GM18498 (cell line): ENCODE results near the gene MAP3K2.
"Not testable (repeated sequence)": the region's sequence is repeated elsewhere in the genome, so short reads cannot be mapped to it uniquely, and the experiment has no call there.

Source experiments
- ATAC-seq: cut with Tn5 transposase; IDR thresholded peaks from one replicate; pipeline ENCODE4 v1.9.1; 2021; ENCODE audit warnings: mild to moderate bottlenecking, moderate library complexity; ENCODE audit not compliant: unreplicated experiment

Gene MAP3K2

DNA sequence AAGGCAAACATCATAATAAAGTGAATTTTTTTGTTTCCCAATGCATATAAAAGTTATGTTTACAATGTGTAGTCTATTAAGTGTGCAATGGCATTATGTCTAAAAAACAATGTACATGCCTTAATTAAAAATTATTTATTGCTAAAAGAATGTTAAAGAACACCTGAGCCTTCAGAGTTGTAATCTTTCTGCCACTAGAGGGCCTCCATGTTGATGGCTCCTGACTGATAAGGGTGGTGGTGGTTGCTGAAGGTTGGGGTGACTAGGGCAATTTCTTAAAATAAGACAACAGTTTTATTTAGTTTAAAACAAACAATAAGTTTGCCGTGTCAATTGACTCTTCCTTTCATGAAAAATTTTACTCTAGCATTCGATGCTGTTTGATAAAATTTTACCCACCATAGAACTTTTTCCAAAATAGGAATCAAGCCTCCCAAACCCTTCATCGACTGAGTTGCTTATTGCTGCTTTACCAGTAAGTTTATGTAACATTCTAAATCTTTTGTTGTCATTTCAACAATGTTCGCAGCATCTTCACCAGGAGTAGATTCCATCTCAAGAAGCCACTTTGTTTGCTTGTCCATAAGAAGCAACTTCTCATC, 32.3 kb downstream of the MAP3K2 start:
- ATAC-seq = no peak

DNA sequence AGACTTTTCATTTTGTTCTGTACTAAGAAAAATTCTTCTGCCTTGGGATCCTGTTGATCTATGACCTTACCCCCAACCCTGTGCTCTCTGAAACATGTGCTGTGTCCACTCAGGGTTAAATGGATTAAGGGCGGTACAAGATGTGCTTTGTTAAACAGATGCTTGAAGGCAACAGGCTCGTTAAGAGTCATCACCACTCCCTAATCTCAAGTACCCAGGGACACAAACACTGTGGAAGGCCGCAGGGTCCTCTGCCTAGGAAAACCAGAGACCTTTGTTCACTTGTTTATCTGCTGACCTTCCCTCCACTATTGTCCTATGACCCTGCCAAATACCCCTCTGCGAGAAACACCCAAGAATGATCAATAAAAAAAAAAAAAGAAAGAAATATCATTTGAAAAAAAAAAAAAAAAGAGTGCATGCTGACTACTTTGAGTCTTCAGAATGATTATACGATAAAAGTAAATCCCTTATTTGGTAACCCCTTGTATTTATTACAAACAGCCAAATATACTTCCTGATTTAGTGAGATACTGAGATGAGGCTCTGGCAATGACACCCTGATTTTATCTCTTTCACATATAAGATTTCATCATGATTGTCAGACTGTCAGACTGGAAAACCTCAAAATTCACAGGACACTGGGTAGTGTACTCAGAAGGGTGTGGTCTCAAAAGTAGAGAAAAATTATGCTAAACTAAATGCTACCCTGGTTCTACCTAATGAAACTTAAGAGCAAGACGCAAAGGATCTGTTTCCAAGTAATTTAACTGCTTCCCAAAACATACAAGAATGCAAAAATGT, 33.7 kb downstream of the MAP3K2 start:
- ATAC-seq = not testable (repeated sequence)

DNA sequence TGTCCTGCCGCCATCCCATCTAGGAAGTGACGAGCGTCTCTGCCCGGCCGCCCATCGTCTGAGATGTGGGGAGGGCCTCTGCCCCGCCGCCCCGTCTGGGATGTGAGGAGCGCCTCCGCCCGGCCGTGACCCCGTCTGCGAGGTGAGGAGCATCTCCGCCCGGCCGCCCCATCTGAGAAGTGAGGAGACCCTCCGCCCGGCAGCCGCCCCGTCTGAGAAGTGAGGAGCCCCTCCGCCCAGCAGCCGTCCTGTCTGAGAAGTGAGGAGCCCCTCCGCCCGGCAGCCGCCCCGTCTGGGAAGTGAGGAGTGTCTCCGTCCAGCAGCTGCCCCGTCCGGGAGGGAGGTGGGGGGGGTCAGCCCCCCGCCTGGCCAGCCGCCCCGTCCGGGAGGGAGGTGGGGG, 34.6 kb downstream of the MAP3K2 start:
- ATAC-seq = not testable (repeated sequence)

DNA sequence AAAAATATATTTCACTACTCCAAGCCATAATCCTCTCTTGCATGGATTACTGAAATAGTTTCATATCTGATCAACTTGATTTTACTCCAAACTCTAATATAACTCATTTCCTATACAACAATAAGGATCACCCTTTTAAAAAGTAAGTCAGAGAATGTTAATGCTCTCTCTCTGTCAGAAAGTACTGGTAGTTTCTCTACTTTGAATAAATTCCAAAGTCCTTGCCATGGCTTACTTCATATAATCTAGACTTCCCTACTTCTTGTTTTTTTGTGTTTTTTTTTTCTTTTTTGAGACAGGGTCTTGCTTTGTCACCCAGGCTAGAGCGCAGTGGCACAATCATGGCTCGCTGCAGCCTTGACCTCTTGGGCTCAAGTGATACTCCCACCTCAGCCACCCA, 36.2 kb downstream of the MAP3K2 start:
- no peak for ATAC-seq

DNA sequence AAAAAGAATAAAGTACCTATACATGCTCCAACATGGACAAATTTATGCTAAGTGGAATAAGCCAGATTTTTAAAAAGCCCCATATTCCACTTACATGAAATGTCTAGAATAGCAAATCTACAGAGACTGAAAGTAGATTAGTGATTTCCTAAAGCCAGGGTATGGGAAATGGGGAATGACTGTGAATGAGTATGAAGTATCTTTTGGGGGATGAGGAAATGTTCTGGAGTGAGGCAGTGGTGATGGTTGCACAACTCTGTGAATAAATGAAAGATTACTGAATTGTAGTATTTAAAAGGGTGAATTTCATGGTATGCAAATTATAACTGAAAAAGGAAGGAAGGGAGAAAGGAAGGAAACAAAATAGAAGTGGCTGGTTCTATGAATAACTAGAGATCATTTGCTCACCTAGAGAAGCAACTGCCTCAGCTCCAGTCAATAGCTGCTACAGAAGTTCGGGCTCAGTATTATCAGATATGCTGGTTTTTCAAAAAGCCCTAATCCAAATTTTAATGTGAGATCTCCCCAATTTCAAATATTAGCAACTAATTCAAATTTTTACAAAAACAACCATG, 39.3 kb downstream of the MAP3K2 start:
- no peak for ATAC-seq

DNA sequence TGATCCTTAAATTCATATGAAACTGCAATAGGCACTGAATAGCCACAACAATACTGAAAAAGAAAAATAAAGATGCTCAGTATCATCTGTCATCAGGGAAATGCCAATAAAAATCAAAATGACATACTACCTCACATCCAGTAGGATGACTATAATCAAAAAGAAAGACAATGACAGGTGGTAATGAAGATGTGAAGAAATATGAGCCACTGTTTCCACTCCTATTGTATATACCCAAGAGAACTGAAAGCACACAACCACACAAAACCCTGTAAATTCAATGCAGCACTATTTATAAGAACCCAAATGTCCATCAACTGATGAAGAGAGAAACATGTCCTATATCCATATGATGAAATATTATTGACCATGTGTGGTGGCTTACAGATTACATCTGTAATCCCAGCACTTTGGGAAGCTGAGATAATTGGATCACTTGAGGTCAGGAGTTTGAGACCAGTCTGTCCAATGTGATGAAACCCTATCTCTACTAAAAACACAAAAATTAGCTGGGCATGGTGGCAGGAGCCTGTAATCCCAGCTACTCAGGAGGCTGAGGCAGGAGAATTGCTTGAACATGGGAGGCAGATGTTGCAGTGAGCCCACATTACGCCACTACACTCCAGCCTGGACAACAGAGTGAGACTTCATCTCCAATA, 39.9 kb downstream of the MAP3K2 start:
- no peak for ATAC-seq

DNA sequence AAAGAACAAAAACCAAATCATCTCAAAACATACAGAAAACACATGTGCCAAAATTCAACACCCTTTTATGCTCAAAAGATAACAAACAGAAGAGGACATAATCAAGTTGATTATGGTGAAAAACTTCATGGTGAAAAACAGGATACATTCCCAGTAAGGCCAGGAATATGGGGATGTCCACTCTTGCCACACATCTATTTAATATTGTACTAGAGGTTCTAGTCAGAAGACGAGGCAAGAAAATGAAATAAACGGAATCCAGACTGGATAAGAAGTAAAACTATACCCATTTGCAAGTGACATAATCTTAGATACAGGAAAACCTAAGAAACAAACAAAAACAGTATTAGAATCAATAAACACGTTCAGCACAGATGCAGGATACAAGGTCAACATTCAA, 40.8 kb downstream of the MAP3K2 start:
- no peak for ATAC-seq

DNA sequence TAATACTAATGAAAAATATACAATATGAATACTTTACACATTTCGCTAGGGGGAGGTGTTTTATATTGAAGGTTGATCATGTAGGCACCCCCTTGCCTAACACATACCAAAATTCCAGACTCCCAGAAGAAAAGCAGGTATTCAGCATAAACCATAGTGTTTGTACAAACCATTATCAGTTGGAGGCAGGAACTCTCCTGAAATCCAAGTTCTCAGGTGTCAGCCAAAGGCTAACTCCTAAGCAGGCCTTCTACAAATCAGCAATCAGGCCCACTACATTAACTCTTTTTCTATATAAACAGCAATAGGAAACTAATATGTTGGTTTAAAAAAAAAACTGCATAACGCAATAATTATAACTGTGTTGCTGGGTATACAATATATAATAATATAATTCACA, 44.5 kb downstream of the MAP3K2 start:
- ATAC-seq = no peak

DNA sequence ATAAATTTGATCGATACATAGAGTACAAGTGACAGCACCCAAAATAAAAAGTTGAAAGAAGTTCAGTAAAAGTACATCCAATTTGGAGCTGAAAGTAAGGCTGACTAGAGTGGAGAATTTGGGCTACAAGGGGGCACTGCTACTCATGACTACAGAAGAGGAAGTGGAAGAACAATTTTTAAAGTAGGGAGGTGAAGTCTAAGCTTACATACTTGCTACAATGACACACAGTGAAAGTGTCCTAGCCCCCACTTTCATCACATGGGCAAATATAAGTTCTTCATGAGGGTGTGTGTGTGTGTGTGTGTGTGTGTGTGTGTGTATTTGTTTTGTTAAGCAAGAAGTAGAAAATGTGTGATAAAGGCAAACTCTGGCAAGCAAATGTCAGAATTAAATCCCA, 45.7 kb downstream of the MAP3K2 start:
- peak; percentile 78 for ATAC-seq

DNA sequence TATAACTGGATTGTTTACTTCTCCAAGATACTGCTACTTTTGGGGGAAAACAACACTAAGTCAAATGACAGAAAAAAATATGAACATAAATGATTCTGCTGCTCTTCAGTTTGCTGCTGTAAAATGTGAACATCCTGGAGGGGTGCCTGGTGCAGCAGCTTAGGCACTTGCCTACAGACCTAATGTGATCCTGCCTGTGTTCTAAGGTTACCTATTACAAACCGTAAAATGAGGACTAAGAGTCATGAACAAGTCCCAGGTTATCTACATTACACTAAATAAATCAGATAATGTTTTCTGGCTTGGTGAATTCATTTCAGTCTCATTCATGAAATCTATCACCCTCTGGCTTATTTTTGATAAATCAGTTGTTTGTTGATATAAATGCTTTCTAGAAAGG, 55.4 kb downstream of the MAP3K2 start:
- ATAC-seq = no peak

DNA sequence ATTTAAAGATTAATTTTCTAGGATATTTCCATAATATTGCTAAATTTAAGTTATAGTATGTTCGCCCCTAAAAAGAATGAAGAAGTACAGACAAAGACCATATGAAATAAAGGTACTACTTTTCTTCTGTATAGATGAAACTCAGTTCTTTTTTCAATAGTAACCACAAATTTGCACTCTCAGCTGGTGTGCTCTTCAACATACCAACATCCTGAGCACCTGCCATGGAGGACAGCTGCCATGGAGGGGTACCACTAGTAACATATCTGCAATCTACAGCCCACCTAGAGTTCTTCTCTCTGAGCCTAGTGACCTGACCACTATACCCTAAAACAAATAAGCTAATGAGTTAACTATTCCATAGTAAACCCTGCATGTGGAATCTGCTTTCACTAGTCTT, 57.0 kb downstream of the MAP3K2 start:
- peak; percentile 83 for ATAC-seq

DNA sequence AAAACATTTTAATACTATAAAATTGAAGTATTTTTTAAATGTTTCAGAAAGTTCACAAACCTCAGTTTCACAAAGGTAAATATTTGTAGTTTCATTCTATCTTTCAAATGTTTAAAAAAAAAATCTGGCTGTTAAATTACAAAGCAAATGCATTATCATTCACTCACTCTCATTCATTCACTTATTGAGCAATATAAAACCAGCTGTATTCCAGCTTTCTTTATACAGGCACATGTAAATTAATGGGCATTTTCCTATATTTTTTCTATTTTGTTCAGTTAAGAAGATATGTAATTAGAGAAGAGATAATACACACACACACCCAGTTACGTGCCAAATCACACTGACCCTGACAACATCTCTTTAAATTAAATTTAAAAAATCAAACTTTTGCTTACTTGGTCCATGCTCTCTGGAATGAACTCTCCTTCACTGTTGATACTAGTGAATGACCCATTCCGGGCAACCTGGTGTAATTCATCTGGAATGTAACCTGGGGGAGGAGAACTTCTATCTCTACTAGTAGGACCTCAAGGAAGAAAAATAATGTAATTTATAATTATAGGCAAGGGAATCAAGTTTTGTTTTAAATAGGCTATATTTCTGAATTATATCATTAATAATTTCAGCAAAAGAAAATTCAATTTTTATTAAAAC, 61.4 kb downstream of the MAP3K2 start:
- ATAC-seq = no peak

DNA sequence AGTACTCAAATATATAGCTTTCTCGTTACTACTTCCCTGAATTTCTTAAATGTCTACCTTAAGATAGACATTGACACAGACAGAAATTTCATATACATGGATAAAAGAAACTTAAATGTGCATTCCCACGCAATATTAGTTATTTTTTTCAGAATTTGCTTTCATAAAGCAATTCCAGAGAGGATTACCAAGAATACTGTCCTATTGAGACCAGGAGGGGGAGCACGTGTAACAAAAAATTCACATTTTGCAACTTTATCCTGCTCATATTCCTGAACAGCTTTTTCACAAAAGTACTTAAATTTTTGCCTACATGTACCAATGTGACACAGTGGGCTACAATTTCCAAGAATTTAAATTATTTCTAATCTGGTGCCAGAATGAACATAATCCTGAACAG, 63.1 kb downstream of the MAP3K2 start:
- ATAC-seq = no peak

DNA sequence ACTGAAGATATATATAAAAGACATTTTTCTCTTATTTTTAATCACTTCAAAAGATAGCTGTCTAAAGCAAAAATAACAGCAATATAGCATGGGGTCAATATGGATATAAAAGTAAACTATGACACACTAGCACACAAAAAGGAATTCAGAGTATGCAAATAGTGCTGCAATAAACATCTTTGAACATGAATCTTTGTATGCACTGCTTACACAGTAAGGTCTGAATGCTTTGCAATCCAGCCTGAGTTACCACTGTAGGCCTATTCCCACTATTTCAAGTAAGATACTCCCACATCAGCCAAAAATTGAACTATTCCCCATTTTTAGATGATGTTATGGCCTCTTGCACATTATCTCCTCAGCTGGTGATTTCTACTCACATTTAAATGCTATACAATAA, 66.5 kb downstream of the MAP3K2 start:
- ATAC-seq = no peak

DNA sequence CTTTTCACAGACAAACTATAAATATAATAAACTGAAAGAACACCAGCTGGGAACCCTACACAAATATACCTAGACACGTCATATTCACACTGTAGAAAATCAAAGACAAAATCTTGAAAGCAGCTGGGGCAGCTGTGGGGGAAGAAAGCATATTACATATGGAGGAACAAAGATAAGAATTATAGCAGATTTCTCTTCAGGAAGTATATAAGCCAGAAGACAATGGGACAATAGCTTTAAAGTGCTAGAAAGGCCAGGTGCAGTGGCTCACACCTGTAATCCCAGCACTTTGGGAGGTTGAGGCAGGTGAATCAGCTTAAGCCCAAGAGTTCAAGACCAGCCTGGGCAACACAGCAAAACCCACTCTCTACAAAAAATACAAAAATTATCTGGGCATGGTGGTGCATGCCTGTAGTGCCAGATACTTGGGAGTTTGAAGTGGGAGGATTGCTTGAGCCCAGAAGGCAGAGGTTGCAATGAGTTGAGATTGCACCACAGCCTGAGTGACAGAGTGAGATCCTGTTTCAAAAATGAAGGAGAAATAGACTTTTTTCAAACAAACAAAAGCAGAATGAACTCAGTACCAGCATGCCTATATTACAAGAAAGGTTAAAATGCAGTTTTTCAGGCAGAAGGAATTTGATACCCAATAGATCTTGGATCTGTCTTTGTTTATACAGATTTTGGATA, 67.0 kb downstream of the MAP3K2 start:
- ATAC-seq = no peak

DNA sequence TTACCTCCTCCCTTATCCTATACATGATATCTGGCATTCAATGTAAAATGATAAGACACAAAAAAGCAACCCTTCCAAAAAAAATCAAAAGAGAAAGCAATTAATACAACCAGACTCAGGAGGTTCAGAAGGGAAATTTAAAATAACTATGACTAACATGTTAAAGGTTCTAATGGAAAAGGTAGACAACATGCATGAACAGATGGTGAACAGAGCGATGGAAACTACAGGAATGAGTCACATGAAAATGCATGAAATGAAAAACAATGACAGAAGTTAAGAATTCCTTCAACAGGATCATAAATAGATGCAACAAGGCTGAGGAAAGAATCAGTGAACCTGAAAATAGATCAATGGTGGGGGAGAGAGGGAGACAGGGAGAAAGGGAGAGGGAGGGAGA, 67.7 kb downstream of the MAP3K2 start:
- ATAC-seq = no peak

DNA sequence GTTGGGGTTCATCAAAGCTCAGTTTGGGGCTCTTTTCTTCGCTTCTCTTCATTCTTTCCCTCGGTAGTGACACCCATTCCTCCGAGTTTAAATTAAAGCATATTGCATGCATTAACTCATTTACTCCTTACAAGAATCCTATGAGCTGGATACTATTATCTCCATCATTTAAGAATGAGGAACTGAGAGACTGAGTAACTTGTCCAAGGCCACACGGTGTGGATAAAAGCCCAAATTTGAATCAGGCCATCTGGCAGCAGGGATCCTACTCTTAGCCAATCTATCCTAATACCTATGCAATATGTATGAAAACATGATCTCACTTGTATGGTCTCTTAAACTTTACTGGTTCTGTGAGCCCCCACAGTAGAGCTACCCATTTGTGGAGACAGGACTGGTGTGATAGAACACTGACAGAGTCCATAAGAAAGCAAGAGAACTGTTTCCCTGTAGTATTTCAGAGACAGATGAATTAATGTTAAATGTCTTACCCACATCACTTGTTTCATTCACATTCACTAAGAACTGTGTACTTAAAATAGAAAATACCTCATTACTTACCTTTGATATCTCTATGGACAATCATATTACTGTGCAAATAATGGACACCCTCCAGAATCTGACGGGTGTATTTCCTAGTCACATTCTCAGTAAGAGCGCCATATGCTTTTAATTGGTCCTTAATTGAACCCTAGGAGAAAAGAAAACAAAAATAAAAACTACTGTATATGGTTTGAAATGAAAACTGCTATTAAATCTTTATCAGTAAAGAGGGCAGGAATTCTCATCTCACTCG, 73.4 kb downstream of the MAP3K2 start:
- ATAC-seq = no peak

DNA sequence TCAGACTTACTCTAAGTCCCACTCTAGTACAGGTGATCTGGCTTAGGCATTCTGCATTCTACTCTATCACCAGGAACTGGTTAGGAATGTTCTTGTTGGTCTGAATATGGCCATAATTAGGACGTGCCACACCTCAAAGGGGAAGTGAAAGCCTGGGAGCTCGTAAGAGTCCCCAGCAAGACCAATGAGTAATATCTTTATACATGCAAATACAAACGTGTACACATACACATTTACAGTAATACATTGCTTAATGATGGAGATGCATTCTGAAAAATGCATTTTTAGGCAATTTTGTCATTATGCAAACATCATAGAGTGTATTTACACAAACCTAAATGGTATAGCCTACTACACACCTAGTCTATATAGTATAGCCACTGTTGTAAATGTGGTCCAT, 74.4 kb downstream of the MAP3K2 start:
- ATAC-seq = peak; percentile 97

DNA sequence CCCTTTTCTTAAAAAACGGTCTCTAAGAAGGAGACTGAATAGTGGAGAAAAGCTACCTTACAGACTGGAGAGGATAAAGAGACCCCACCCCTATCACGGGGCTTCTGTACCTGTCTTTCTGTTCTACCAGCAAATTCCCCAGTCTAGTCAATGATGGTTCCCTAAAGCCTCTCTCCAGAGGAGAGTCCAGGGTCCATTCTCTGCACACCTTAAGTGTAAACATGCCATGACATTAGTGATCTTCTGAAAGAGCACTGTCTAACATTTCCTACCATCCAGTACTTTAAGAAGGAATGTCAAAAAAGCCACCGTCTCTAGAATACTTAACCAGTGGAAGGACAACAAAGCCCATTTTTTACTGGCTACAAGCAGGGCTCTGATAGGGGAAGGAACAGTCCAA, 76.8 kb downstream of the MAP3K2 start:
- no peak for ATAC-seq

DNA sequence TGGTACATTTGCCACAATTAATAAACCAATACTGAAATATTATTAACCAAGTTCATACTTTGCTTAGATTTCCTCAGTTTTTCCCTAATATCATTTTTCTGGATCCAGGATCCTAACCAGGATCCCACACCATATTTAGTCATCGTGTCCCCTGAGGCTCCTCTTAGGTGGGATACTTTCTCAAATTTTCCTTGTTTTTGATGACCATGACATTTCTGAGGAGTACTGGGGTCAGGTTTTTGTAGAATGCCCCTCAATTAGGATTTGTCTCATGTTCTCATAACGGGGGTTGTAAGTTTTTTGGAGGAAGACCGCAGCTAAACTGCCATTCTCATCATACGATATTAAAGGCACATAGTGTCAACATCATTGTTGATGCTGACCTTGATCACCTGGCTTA, 78.3 kb downstream of the MAP3K2 start:
- no peak for ATAC-seq
